Psoas muscle (tissue), 8 donors: ENCODE results near the gene DOK3. TPM values are rescaled to one million over a fixed set of nuclear protein-coding genes. Genes with fewer than 3 reads are reported as not detected.
A peak's percentile ranks its signal among the peaks of the same experiment; 100 is the strongest.

Source experiments
- ATAC-seq, 4 donors: fragments of 200-7000 bp; cut with Tn5 transposase; one replicate each; pipeline ENCODE4 v1.9.1; 2020; ENCODE audit warnings: moderate library complexity in 3 of 4, mild to moderate bottlenecking in 2 of 4
- DNase-seq, 2 donors: peaks; one replicate each; pipeline ENCODE4 v3.0.0-alpha.2; 2020
- H3K27ac ChIP-seq: fragments of 200-600 bp; one replicate; pipeline ENCODE4 v1.8.0; 2022
- H3K27me3 ChIP-seq, 3 donors: fragments of 200-600 bp in 1 of 3; one replicate each; pipeline versions ENCODE4 v1.6.1 to v1.8.0; 2013 to 2022; ENCODE audit warnings: low read length in 2 of 3, mild to moderate bottlenecking in 2 of 3, moderate library complexity in 1 of 3; ENCODE audit not compliant: insufficient read depth in 3 of 3
- H3K36me3 ChIP-seq, 2 donors: fragments of 200-600 bp in 1 of 2; one replicate each; pipeline versions ENCODE4 v1.6.1 to v1.8.0; 2013 to 2022; ENCODE audit warnings: low read depth in 1 of 2, mild to moderate bottlenecking in 1 of 2, moderate library complexity in 1 of 2; ENCODE audit not compliant: insufficient read depth in 1 of 2
- H3K4me1 ChIP-seq: fragments of 200-600 bp; one replicate; pipeline ENCODE4 v1.8.0; 2022
- H3K4me3 ChIP-seq: fragments of 200-600 bp; one replicate; pipeline ENCODE4 v1.8.0; 2022; ENCODE audit warnings: mild to moderate bottlenecking
- H3K9me3 ChIP-seq: fragments of 200-600 bp; one replicate; pipeline ENCODE4 v1.8.0; 2022
- CTCF ChIP-seq: fragments of 200-600 bp; IDR thresholded peaks from one replicate; pipeline ENCODE4 v1.8.0; 2022; ENCODE audit warnings: antibody characterized with exemption
- WGBS, 3 donors: extraction: QIAGEN DNeasy Blood & Tissue Kit; methylation state at CpG; one replicate each; pipeline versions ENCODE4 v1.1.6 to v1.1.7; 2013; 5-methylcytosine and 5-hydroxymethylcytosine counted together
- intact Hi-C, 2 donors: fragments of 100-400 bp; cut with DNase I; formaldehyde crosslinking; loops; one replicate each; pipeline versions ENCODE4 v1.11.0 to v1.14.2; 2022
- polyA plus RNA-seq, 3 donors: library from polyadenylated mRNA; stranded (reverse); fragments of 200-250 nt; gene quantifications; one replicate each; pipeline ENCODE4 v1.2.3, GENCODE V29; 2013
- total RNA-seq, 4 donors: library from RNA; stranded (reverse); fragmentation: NEBNext Ultra II Directional in 2 of 4; extraction: Animal tissue kit (Norgen Biotek cat#: 25700) in 2 of 4; gene quantifications; one replicate each; pipeline versions ENCODE4 v1.2.1 to v1.2.4, GENCODE V29; 2021 to 2023
- donor health status: healthy with polysubstance abuse.
- donor health status: DM: no; HTN: no; CAD: no; lungs with moderate emphysema.
- donor health status: Bipolar disorder and iron deficiency.
- donor health status: healthy.
- donor health status: DM: yes; HTN: yes; CAD: no.
- donor health status: DM: no; HTN: no; CAD: no.
- donor health status: DM: no; HTN: no; CAD: no.
- donor health status: DM: yes; HTN: yes; CAD: no.

Gene DOK3
- total and polyA plus RNA-seq, 7 donors, result 0.44 to 5.4 (median 3.3) TPM

GRCh38 chr5:177545487-177546257 lies 36.0 kb upstream of the DOK3 start:
- ATAC-seq, result peak; percentile 83 to 85 (median 85)
- H3K9me3 ChIP-seq, result no peaks in the 10 kb centered on the region
- peaks cover 85% of the 10 kb centered on the region for H3K4me1 ChIP-seq
- WGBS, 3 donors, result 15 to 18% (median 18%) methylated on average over 4 of the region's 4 CpGs
- H3K27ac ChIP-seq, result peak overlapping the region; percentile 86
- DNase-seq, result peak; percentile 61 to 73
- H3K27me3 ChIP-seq, result no peaks in the 10 kb centered on the region
- no peak overlapping the region for H3K4me3 ChIP-seq
- peaks cover 4 to 11% of the 10 kb centered on the region in 2 donors for H3K36me3 ChIP-seq
- intact Hi-C loops, result loop anchor here in 1 of 2 donors (10.0 kb wide), 1 partner anchor 49 kb away; the partner anchor contains the start of gene TMED9
- no peak for TF ChIP-seq CTCF

- no peak overlapping the region for H3K4me3 ChIP-seq
- peaks cover 4 to 10% of the 10 kb centered on the region in 2 donors for H3K36me3 ChIP-seq
- no peaks in the 10 kb centered on the region for H3K27me3 ChIP-seq
- peaks cover 90% of the 10 kb centered on the region for H3K4me1 ChIP-seq
- intact Hi-C loops, result loop anchor here in 1 of 2 donors (10.0 kb wide), 1 partner anchor 52 kb away; the partner anchor contains the start of gene TMED9
- H3K9me3 ChIP-seq, result no peaks in the 10 kb centered on the region
- DNase-seq, result no peak
- 56 to 75% (median 65%) methylated on average over 4 of the region's 4 CpGs for WGBS, 3 donors
- no peak for ATAC-seq
- no peak for TF ChIP-seq CTCF
- peak overlapping the region; percentile 86 for H3K27ac ChIP-seq
These were observed 33.3 kb upstream of the DOK3 start for GRCh38 chr5:177542816-177543465.

GRCh38 chr5:177540438-177540837 lies 30.8 kb upstream of the DOK3 start:
- 54 to 74% (median 72%) methylated on average over 3 of the region's 3 CpGs for WGBS, 3 donors
- H3K27ac ChIP-seq, result peak overlapping the region; percentile 86
- ATAC-seq (no peak), DNase-seq (no peak)
- no peak for TF ChIP-seq CTCF
- intact Hi-C loops, result loop anchor here in 1 of 2 donors (10.0 kb wide), 1 partner anchor 54 kb away; the partner anchor contains the start of gene TMED9
- H3K4me3 ChIP-seq, result no peak overlapping the region
- H3K9me3 ChIP-seq, result no peaks in the 10 kb centered on the region
- peaks cover 4 to 30% of the 10 kb centered on the region in 2 donors for H3K36me3 ChIP-seq
- peaks cover 96% of the 10 kb centered on the region for H3K4me1 ChIP-seq
- H3K27me3 ChIP-seq, result no peaks in the 10 kb centered on the region

- intact Hi-C loops, result no loop called here
- Histone ChIP-seq H3K36me3 (peaks cover 4 to 39% of the 10 kb centered on the region in 2 donors), H3K27ac (peak overlapping the region; percentile 86), H3K4me3 (peak overlapping the region; percentile 11), H3K27me3 (no peaks in the 10 kb centered on the region), H3K4me1 (peaks cover 96% of the 10 kb centered on the region), H3K9me3 (no peaks in the 10 kb centered on the region)
- DNase-seq (no peak), ATAC-seq (peak in 2 of 4 donors; percentile 17 to 19)
- 57 to 83% (median 59%) methylated on average over 2 of the region's 2 CpGs for WGBS, 3 donors
- no peak for TF ChIP-seq CTCF
These were observed 29.8 kb upstream of the DOK3 start for GRCh38 chr5:177539411-177539810.
